Measurements from ENCODE around the gene GABRP. TPM values are rescaled to one million over a fixed set of nuclear protein-coding genes. Genes with fewer than 3 reads are reported as not detected.
A peak's percentile ranks its signal among the peaks of the same experiment; 100 is the strongest.

The GABRP gene
- total and polyA plus RNA-seq, 2 donors = 1.3 to 8.2 TPM

- WGBS = 63% methylated on average over 12 of the region's 12 CpGs
- DNase-seq (ENCODE audit: low read depth in 6 of 9, low spot score in 9 of 9) = peak in 1 of 9 donors; percentile 19
- Histone ChIP-seq H3K27me3 (ENCODE audit: control insufficient read depth in 2 of 2, insufficient read depth in 1 of 2, low read length in 1 of 2) (peaks cover 10 to 43% of the 10 kb centered on the region in 2 donors), H3K36me3 (ENCODE audit: control insufficient read depth in 2 of 2, insufficient read depth in 2 of 2, low read length in 1 of 2) (no peaks in the 10 kb centered on the region), H3K4me3 (ENCODE audit: low read length in 2 of 2) (no peak overlapping the region), H3K9me3 (ENCODE audit: control insufficient read depth in 2 of 2, insufficient read depth in 1 of 2, low read length in 1 of 2) (peaks cover 0 to 4% of the 10 kb centered on the region in 2 donors), H3K4me1 (ENCODE audit: control insufficient read depth in 2 of 2, insufficient read depth in 2 of 2, low read length in 2 of 2) (peaks cover 0 to 15% of the 10 kb centered on the region in 2 donors), H3K27ac (ENCODE audit: low read depth in 1 of 2, low read length in 1 of 2) (peak overlapping the region in 1 of 2 donors; percentile 75)
Measured at GRCh38 chr5:170745481-170746071, 37.9 kb upstream of the GABRP start.

- H3K36me3 ChIP-seq (ENCODE audit: control insufficient read depth in 2 of 2, insufficient read depth in 2 of 2, low read length in 1 of 2) = no peaks in the 10 kb centered on the region
- peak overlapping the region in 1 of 2 donors; percentile 75 for H3K27ac ChIP-seq (ENCODE audit: low read depth in 1 of 2, low read length in 1 of 2)
- DNase-seq (ENCODE audit: low read depth in 6 of 9, low spot score in 9 of 9) = no peak
- H3K9me3 ChIP-seq (ENCODE audit: control insufficient read depth in 2 of 2, insufficient read depth in 1 of 2, low read length in 1 of 2) = peaks cover 0 to 4% of the 10 kb centered on the region in 2 donors
- peaks cover 10 to 43% of the 10 kb centered on the region in 2 donors for H3K27me3 ChIP-seq (ENCODE audit: control insufficient read depth in 2 of 2, insufficient read depth in 1 of 2, low read length in 1 of 2)
- peaks cover 0 to 15% of the 10 kb centered on the region in 2 donors for H3K4me1 ChIP-seq (ENCODE audit: control insufficient read depth in 2 of 2, insufficient read depth in 2 of 2, low read length in 2 of 2)
- no peak overlapping the region for H3K4me3 ChIP-seq (ENCODE audit: low read length in 2 of 2)
- 76% methylated on average over 14 of the region's 14 CpGs for WGBS
Measured at GRCh38 chr5:170746075-170746960, 37.2 kb upstream of the GABRP start.

- peaks cover 10 to 43% of the 10 kb centered on the region in 2 donors for H3K27me3 ChIP-seq (ENCODE audit: control insufficient read depth in 2 of 2, insufficient read depth in 1 of 2, low read length in 1 of 2)
- DNase-seq (ENCODE audit: low read depth in 6 of 9, low spot score in 9 of 9) = no peak
- H3K9me3 ChIP-seq (ENCODE audit: control insufficient read depth in 2 of 2, insufficient read depth in 1 of 2, low read length in 1 of 2) = peaks cover 0 to 4% of the 10 kb centered on the region in 2 donors
- no peak overlapping the region for H3K4me3 ChIP-seq (ENCODE audit: low read length in 2 of 2)
- 95% methylated on average over 11 of the region's 11 CpGs for WGBS
- H3K36me3 ChIP-seq (ENCODE audit: control insufficient read depth in 2 of 2, insufficient read depth in 2 of 2, low read length in 1 of 2) = no peaks in the 10 kb centered on the region
- peaks cover 0 to 18% of the 10 kb centered on the region in 2 donors for H3K4me1 ChIP-seq (ENCODE audit: control insufficient read depth in 2 of 2, insufficient read depth in 2 of 2, low read length in 2 of 2)
- peak overlapping the region in 1 of 2 donors; percentile 75 for H3K27ac ChIP-seq (ENCODE audit: low read depth in 1 of 2, low read length in 1 of 2)
Measured at GRCh38 chr5:170746961-170747340, 36.6 kb upstream of the GABRP start.

- peaks cover 10 to 43% of the 10 kb centered on the region in 2 donors for H3K27me3 ChIP-seq (ENCODE audit: control insufficient read depth in 2 of 2, insufficient read depth in 1 of 2, low read length in 1 of 2)
- peaks cover 0 to 20% of the 10 kb centered on the region in 2 donors for H3K4me1 ChIP-seq (ENCODE audit: control insufficient read depth in 2 of 2, insufficient read depth in 2 of 2, low read length in 2 of 2)
- WGBS = 100% methylated on average over 1 of the region's 1 CpG
- H3K36me3 ChIP-seq (ENCODE audit: control insufficient read depth in 2 of 2, insufficient read depth in 2 of 2, low read length in 1 of 2) = no peaks in the 10 kb centered on the region
- no peak for DNase-seq (ENCODE audit: low read depth in 6 of 9, low spot score in 9 of 9)
- peaks cover 0 to 4% of the 10 kb centered on the region in 2 donors for H3K9me3 ChIP-seq (ENCODE audit: control insufficient read depth in 2 of 2, insufficient read depth in 1 of 2, low read length in 1 of 2)
- no peak overlapping the region for H3K27ac ChIP-seq (ENCODE audit: low read depth in 1 of 2, low read length in 1 of 2)
- no peak overlapping the region for H3K4me3 ChIP-seq (ENCODE audit: low read length in 2 of 2)
Measured at GRCh38 chr5:170747357-170747756, 36.2 kb upstream of the GABRP start.

GRCh38 chr5:170747851-170748250, 35.7 kb upstream of the GABRP start:
- no peaks in the 10 kb centered on the region for H3K36me3 ChIP-seq (ENCODE audit: control insufficient read depth in 2 of 2, insufficient read depth in 2 of 2, low read length in 1 of 2)
- WGBS = 92% methylated on average over 10 of the region's 10 CpGs
- no peak overlapping the region for H3K27ac ChIP-seq (ENCODE audit: low read depth in 1 of 2, low read length in 1 of 2)
- H3K27me3 ChIP-seq (ENCODE audit: control insufficient read depth in 2 of 2, insufficient read depth in 1 of 2, low read length in 1 of 2) = peaks cover 10 to 43% of the 10 kb centered on the region in 2 donors
- H3K4me1 ChIP-seq (ENCODE audit: control insufficient read depth in 2 of 2, insufficient read depth in 2 of 2, low read length in 2 of 2) = peaks cover 0 to 20% of the 10 kb centered on the region in 2 donors
- no peak overlapping the region for H3K4me3 ChIP-seq (ENCODE audit: low read length in 2 of 2)
- no peak for DNase-seq (ENCODE audit: low read depth in 6 of 9, low spot score in 9 of 9)
- H3K9me3 ChIP-seq (ENCODE audit: control insufficient read depth in 2 of 2, insufficient read depth in 1 of 2, low read length in 1 of 2) = peaks cover 0 to 4% of the 10 kb centered on the region in 2 donors

- Histone ChIP-seq H3K9me3 (ENCODE audit: control insufficient read depth in 2 of 2, insufficient read depth in 1 of 2, low read length in 1 of 2) (peaks cover 0 to 4% of the 10 kb centered on the region in 2 donors), H3K36me3 (ENCODE audit: control insufficient read depth in 2 of 2, insufficient read depth in 2 of 2, low read length in 1 of 2) (no peaks in the 10 kb centered on the region), H3K27ac (ENCODE audit: low read depth in 1 of 2, low read length in 1 of 2) (no peak overlapping the region), H3K27me3 (ENCODE audit: control insufficient read depth in 2 of 2, insufficient read depth in 1 of 2, low read length in 1 of 2) (peaks cover 7 to 33% of the 10 kb centered on the region in 2 donors), H3K4me3 (ENCODE audit: low read length in 2 of 2) (no peak overlapping the region), H3K4me1 (ENCODE audit: control insufficient read depth in 2 of 2, insufficient read depth in 2 of 2, low read length in 2 of 2) (peaks cover 0 to 20% of the 10 kb centered on the region in 2 donors)
- DNase-seq (ENCODE audit: low read depth in 6 of 9, low spot score in 9 of 9) = no peak
- WGBS = 69% methylated on average over 13 of the region's 13 CpGs
Measured at GRCh38 chr5:170748951-170749471, 34.5 kb upstream of the GABRP start.

GRCh38 chr5:170749911-170750431, 33.6 kb upstream of the GABRP start:
- Histone ChIP-seq H3K36me3 (ENCODE audit: control insufficient read depth in 2 of 2, insufficient read depth in 2 of 2, low read length in 1 of 2) (no peaks in the 10 kb centered on the region), H3K27me3 (ENCODE audit: control insufficient read depth in 2 of 2, insufficient read depth in 1 of 2, low read length in 1 of 2) (peaks cover 1 to 23% of the 10 kb centered on the region in 2 donors), H3K9me3 (ENCODE audit: control insufficient read depth in 2 of 2, insufficient read depth in 1 of 2, low read length in 1 of 2) (peaks cover 0 to 4% of the 10 kb centered on the region in 2 donors), H3K4me3 (ENCODE audit: low read length in 2 of 2) (no peak overlapping the region), H3K27ac (ENCODE audit: low read depth in 1 of 2, low read length in 1 of 2) (no peak overlapping the region), H3K4me1 (ENCODE audit: control insufficient read depth in 2 of 2, insufficient read depth in 2 of 2, low read length in 2 of 2) (peaks cover 0 to 14% of the 10 kb centered on the region in 2 donors)
- no peak for DNase-seq (ENCODE audit: low read depth in 6 of 9, low spot score in 9 of 9)
- 85% methylated on average over 7 of the region's 7 CpGs for WGBS

- 93% methylated on average over 6 of the region's 6 CpGs for WGBS
- no peaks in the 10 kb centered on the region for H3K36me3 ChIP-seq (ENCODE audit: control insufficient read depth in 2 of 2, insufficient read depth in 2 of 2, low read length in 1 of 2)
- peaks cover 0 to 15% of the 10 kb centered on the region in 2 donors for H3K27me3 ChIP-seq (ENCODE audit: control insufficient read depth in 2 of 2, insufficient read depth in 1 of 2, low read length in 1 of 2)
- no peak overlapping the region for H3K27ac ChIP-seq (ENCODE audit: low read depth in 1 of 2, low read length in 1 of 2)
- no peak for DNase-seq (ENCODE audit: low read depth in 6 of 9, low spot score in 9 of 9)
- no peaks in the 10 kb centered on the region for H3K9me3 ChIP-seq (ENCODE audit: control insufficient read depth in 2 of 2, insufficient read depth in 1 of 2, low read length in 1 of 2)
- peaks cover 0 to 9% of the 10 kb centered on the region in 2 donors for H3K4me1 ChIP-seq (ENCODE audit: control insufficient read depth in 2 of 2, insufficient read depth in 2 of 2, low read length in 2 of 2)
- H3K4me3 ChIP-seq (ENCODE audit: low read length in 2 of 2) = no peak overlapping the region
Measured at GRCh38 chr5:170750791-170751190, 32.7 kb upstream of the GABRP start.
